ENCODE measurements around the gene CCDC33. TPM values are rescaled to one million over a fixed set of nuclear protein-coding genes. Genes with fewer than 3 reads are reported as not detected.

CCDC33 gene
- total RNA-seq, 1 experiment from 2014 or later = 0.77 TPM

GRCh38 chr15:74200871-74201419, 35.2 kb upstream of the CCDC33 start:
- ATAC-seq (peak; percentile 5; the same call in 1 of the 2 replicates), DNase-seq (peak; percentile 37)
- H3K4me1 ChIP-seq (ENCODE audit: insufficient read depth, low read length) = peaks cover 60% of the 10 kb centered on the region
- peak overlapping the region; percentile 80 for H3K27ac ChIP-seq (ENCODE audit: low read length)
- TF ChIP-seq EZH2 (IDR thresholded peaks at IDR 0.05; ENCODE audit: low read length, unreplicated experiment) (no peak), EZH2phosphoT487 (IDR thresholded peaks at IDR 0.05; ENCODE audit: borderline replicate concordance, low read length) (no peak), CTCF (conservative IDR thresholded peaks at IDR 0.05; ENCODE audit: low read depth, low read length) (no peak)
- no peaks in the 10 kb centered on the region for H3K79me2 ChIP-seq (ENCODE audit: low read length)
- ChIA-PET CTCF (no interaction called here), POLR2A (ENCODE audit: unreplicated experiment) (no interaction called here)
- no peaks in the 10 kb centered on the region for H3K9me3 ChIP-seq (ENCODE audit: low read length)
- H3F3A ChIP-seq (ENCODE audit: low read length, unreplicated experiment) = no peaks in the 10 kb centered on the region
- H4K20me1 ChIP-seq (ENCODE audit: low read length) = no peaks in the 10 kb centered on the region
- H3K27me3 ChIP-seq (ENCODE audit: low read length) = no peaks in the 10 kb centered on the region
- H3K4me2 ChIP-seq (ENCODE audit: low read length) = peak overlapping the region; percentile 49
- H2AFZ ChIP-seq (ENCODE audit: low read length) = no peak overlapping the region
- H3K9me2 ChIP-seq (replicated peaks; ENCODE audit: low read length) = no peaks in the 10 kb centered on the region
- intact Hi-C loops (cut with micrococcal nuclease) = no loop called here
- H3K4me3 ChIP-seq (ENCODE audit: low read length) = no peak overlapping the region
- H3K9ac ChIP-seq (ENCODE audit: low read length) = peak overlapping the region; percentile 31
- H3K36me3 ChIP-seq (ENCODE audit: low read depth, low read length) = no peaks in the 10 kb centered on the region
- no TSS peak for BruUV-seq (replicated peaks)

- no TSS peak for BruUV-seq (replicated peaks)
- Histone ChIP-seq H2AFZ (ENCODE audit: low read length) (no peak overlapping the region), H3K4me2 (ENCODE audit: low read length) (peak overlapping the region; percentile 49), H3K36me3 (ENCODE audit: low read depth, low read length) (no peaks in the 10 kb centered on the region), H3K4me1 (ENCODE audit: insufficient read depth, low read length) (peaks cover 51% of the 10 kb centered on the region), H3K9me2 (replicated peaks; ENCODE audit: low read length) (no peaks in the 10 kb centered on the region), H3K9ac (ENCODE audit: low read length) (peak overlapping the region; percentile 31; the same call in 1 of the 2 replicates), H3K79me2 (ENCODE audit: low read length) (no peaks in the 10 kb centered on the region), H3K27me3 (ENCODE audit: low read length) (no peaks in the 10 kb centered on the region), H3F3A (ENCODE audit: low read length, unreplicated experiment) (no peaks in the 10 kb centered on the region), H3K9me3 (ENCODE audit: low read length) (no peaks in the 10 kb centered on the region), H3K27ac (ENCODE audit: low read length) (peak overlapping the region; percentile 80), H4K20me1 (ENCODE audit: low read length) (no peaks in the 10 kb centered on the region), H3K4me3 (ENCODE audit: low read length) (no peak overlapping the region)
- POLR2A ChIA-PET (ENCODE audit: unreplicated experiment) = no interaction called here
- TF ChIP-seq CTCF (conservative IDR thresholded peaks at IDR 0.05; ENCODE audit: low read depth, low read length) = no peak
- intact Hi-C loops (cut with micrococcal nuclease) = no loop called here
- CTCF ChIA-PET = no interaction called here
- ATAC-seq = no peak
- peak; percentile 53 for DNase-seq
These were observed 34.3 kb upstream of the CCDC33 start for GRCh38 chr15:74201710-74202420.

Data from PC-3 (cell line).